Ovary (tissue), 3 donors: Measurements from ENCODE around the gene ABLIM2.

Experiments
- CTCF ChIP-seq, 3 donors: fragments of 450-650 bp in 2 of 3; fragments of 200-600 bp in 1 of 3; IDR thresholded peaks; one replicate each; pipeline versions ENCODE4 v1.5.1 to v1.8.0; 2016 to 2022; ENCODE audit warnings: antibody characterized with exemption in 3 of 3, mild to moderate bottlenecking in 1 of 3
- EP300 ChIP-seq: sonication (generic); formaldehyde crosslinking; IDR thresholded peaks from one replicate; pipeline ENCODE4 v1.6.1; 2017; ENCODE audit warnings: antibody characterized with exemption
- POLR2A ChIP-seq: fragments of 450-650 bp; IDR thresholded peaks from one replicate; pipeline ENCODE4 v1.6.1; 2017; ENCODE audit warnings: antibody characterized with exemption, mild to moderate bottlenecking, moderate library complexity
- donor health status: DM: no; HTN: no; CAD: no.

- no peak for TF ChIP-seq POLR2A
- no peak for TF ChIP-seq CTCF (IDR thresholded peaks at IDR 0.05)
- TF ChIP-seq EP300: no peak
Measured at GRCh38 chr4:7937006-7937405, 221.6 kb downstream of the ABLIM2 start.
